Head of caudate nucleus (tissue), 42 donors: ENCODE results near the gene GP2.

Experiments used
- DNase-seq, 42 donors: peaks; one replicate each; pipeline versions ENCODE4 v3.0.0 to v3.0.0-alpha.2; 2020 to 2021; ENCODE audit warnings: mixed read lengths in 7 of 42
- intact Hi-C: fragments of 100-400 bp; cut with DNase I; formaldehyde crosslinking; loops from one replicate; pipeline ENCODE4 v1.15.0; 2022

Gene GP2

DNA sequence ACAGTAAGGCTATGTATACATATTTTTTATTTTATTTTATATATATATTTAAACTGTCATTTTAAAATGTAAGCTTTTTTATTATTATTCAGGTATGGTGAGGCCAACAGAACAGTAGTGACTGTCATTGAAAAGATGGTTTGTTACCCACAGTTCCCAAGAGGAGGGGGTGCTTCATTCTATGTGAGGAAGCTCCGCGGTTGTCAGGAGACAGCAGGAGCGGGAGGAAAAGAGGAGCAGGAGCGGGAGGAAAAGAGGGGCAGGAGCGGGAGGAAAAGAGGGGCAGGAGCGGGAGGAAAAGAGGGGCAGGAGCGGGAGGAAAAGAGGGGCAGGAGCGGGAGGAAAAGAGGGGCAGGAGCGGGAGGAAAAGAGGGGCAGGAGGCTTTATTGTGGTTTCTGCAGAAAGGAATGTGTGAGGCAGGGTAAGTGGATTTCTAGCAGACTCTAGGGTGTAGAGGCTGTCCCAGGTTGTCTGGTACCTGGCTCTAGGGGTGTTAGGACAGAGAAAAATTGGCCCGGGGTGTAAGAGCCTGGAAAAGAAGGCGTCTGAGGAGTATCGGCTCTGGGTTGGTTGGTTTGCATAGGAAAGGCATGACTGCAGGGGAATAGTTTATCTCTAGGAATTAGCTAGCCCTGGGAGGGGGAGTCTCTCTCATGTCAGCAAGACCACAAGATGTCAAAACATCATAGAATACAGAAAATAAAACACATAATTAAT is 64.0 kb downstream of the GP2 start:
- intact Hi-C loops = no loop called here
- no peak for DNase-seq

- intact Hi-C loops = no loop called here
- no peak for DNase-seq
Observed at GRCh38 chr16:20262248-20262647, 65.1 kb downstream of the GP2 start.

- intact Hi-C loops = no loop called here
- no peak for DNase-seq
Observed at GRCh38 chr16:20260215-20261009, 66.9 kb downstream of the GP2 start.
